ENCODE results near the gene RHBDL2.
"Not testable (repeated sequence)": the region's sequence is repeated elsewhere in the genome, so short reads cannot be mapped to it uniquely, and the experiment has no call there.

Gene RHBDL2

DNA sequence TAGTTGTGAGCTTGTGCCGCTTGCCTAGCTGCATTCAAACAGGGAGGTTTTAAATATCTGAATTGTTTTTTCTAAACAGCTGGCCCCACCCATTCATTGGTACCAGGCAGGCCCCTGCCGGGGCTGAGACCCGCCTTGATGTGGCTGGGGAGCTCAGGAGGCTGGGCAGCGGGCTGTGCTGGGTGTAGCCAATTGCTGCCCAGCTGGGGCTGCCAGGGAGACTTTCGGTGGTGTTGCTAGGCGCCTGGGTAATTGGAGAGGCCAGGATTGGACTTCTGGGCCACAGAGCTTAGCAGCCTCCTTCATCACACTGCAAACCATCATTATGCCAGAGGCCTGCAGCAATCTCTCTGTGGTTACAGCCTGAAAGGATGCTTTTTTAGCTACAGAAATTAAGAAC, 12.2 kb downstream of the RHBDL2 start:
- DNase-seq = peak; percentile 19

DNA sequence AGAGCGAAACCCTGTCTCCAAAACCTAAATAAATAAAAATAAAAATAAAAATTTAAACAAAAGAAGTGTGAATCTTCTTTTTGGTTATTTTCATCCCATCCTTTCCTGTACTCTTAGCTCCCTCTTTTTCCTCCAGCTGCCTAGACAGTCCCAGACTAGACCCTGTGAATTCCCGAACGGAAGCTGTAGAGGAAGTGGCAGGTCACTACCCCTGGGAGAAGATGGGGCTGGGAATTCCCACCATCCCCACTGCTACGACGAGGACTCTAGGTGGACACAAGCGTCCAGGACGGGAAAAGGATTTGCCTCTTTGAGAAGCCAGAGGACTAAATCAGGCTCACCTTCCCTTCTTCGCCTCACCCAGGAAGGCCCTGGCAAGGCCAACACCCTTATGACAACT, 12.6 kb downstream of the RHBDL2 start:
- no peak for DNase-seq

DNA sequence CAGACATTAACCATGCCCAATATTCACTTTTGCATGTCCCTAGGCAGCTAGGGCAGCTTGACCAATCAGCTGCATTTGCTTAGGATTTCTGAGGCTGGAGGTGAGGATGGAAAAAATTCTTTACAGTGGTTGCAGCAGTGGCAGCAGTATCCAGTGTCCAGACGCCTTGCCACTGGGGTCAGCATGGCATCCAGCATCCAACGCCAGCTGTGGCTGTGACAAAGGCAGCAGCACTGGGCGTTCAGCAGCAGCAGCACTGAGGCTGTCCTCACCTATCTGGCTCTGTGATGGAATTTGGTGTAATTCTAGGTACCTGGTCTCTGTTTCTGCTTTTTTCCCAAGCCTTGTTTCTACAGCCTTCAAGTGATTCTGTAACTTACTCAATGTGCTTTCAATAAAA, 15.5 kb downstream of the RHBDL2 start:
- DNase-seq = no peak

DNA sequence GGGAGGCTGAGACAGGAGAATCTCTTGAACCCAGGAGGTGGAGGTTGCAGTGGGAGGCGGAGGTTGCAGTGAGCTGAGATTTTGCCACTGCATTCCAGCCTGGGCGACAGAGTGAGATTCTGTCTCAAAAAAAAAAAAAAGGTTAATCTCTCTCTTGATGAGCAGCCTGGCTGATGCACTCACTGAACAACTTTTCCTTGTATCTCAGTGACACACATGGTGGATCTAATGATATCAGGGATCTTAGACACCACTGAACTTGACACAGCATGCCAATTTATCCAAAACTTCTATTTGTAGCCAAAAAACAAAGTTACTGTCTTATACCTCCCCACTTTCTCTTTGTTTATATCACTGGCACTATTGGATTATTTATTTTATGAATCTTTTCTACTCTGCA, 16.2 kb downstream of the RHBDL2 start:
- no peak for DNase-seq

DNA sequence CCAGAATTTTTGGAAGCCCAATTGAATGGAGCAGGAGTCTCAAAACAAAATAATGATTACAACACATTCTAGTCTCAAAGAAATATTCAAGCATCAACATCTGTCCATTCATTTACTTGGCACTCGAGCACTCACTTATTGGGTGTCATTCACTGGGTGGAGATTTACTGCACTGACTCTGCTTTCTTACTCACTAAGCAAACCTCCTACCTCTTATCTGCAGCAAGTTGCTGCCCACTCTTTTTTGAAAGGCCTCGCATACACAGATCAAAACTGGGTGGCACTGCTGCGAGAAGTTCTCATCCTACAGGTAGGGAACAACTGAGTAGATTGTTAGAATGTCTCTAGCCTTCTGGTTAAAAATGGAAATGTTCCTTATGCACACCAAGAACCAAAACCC, 18.0 kb downstream of the RHBDL2 start:
- DNase-seq = no peak

DNA sequence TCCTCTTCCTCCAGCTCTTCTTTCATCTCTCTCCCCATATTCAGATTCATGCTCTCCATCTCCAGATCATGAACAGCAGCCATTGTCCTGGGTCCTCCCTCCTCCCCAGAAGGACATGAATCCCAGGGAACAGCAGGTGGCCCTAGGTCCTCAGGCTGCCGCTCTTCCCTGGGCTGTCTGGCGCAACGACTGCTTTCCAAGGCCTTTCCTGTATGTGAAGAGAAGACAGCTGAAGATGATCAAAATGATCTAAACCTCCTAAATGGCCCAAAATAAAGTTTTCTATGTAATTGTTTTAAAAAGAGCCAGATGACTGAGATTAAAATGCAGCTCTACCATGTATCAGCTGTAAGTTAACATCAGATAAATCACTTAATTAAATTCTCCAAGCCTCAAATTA, 22.5 kb downstream of the RHBDL2 start:
- DNase-seq = no peak

DNA sequence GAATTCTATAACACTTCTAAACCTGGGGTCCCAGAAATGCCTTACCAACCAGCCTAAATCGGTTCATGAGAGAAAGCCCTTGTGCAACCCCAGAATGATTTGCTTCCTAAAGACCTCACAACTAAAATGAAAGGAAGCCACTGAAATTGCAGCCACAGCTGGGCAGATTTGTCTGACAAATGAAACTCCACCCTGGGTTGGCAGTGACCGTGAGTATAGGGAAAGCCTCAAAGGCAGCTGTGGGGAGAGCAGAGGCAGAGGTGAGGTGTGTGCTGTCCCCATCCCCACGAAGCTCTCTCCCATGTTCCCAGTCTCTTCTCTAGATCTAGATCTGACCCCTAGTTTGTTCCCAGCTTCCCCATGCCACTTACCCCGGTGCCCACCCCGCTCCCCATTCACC, 23.1 kb downstream of the RHBDL2 start:
- DNase-seq = no peak

DNA sequence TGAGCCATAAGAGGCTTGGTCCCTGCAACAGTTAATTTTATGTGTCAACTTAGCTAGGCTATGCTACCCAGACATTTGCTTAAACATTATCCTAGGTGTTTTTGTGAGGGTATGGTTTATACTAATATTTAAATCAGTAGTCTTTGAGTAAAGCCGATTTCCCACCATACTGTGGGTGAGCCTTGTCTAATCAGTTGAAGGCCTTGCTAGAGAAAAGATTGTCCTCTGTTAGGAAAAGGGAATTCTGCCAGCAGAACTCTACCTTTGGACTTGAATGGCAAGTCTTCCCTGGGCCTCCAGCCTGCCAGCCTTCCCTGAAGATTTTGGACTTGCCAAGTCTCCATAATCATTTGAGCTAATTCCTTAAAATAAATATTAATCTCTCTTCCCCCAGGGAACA, 23.9 kb downstream of the RHBDL2 start:
- DNase-seq = no peak

DNA sequence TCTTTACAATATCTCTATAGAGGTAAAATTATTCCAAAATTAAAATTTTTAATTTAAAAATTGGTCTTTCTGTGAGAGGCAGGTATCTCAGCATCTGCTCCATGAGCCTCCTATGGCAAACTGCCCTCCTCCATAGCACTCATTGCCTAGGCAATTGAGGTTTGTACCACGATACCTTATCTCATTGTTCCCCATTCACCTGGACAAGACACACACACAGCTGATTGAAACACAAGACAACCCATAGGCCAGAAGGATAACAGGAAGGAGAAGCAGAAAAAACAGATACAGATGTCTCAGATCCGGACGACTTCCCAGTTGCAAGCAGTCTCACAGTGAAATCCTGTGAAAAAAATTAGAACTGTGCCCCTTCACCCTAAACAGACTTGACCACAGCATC, 24.3 kb downstream of the RHBDL2 start:
- no peak for DNase-seq

DNA sequence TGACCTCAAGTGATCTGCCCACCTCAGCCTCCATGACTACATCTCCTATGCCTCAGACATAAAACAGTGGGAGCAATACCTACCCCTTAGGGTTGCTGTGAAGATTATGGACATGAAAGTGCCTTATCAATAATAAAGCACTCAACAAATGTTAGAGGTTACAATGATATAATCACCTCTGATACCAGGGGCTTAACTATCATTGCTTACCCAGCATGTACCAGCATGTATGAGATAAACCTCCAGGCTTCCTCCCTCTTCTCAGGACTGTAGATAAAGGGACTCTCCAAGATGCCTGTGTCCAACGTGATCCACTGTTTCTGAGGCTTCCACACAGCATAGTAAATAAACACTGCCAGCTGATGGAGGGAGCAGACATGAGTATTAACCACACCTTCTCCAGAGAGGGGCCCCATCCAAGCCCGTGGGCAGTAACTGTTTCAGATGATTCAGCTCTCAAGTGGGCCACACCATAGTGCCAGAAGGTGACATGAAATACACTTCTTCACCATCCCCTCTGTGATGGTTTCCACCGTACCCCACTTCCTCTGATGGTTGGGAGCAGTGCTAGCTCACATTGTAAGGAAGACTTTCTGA, 26.2 kb downstream of the RHBDL2 start:
- DNase-seq = no peak

DNA sequence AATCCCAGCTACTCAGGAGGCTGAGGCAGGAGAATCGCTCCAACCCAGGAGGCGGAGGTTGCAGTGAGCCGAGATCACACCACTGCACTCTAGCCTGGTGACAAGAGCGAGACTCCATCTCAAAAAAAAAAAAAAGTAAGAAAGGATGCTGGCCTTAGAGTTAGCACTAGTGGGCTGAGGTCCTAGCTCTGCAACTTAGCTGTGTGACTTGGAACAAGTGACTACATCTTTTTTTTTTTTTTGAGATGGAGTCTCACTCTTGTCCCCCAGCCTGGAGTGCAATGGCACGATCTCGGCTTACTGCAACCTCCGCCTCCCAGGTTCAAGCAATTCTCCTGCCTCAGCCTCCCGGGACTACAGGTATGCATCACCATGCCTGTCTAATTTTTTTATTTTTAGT, 26.7 kb downstream of the RHBDL2 start:
- DNase-seq = not testable (repeated sequence)

DNA sequence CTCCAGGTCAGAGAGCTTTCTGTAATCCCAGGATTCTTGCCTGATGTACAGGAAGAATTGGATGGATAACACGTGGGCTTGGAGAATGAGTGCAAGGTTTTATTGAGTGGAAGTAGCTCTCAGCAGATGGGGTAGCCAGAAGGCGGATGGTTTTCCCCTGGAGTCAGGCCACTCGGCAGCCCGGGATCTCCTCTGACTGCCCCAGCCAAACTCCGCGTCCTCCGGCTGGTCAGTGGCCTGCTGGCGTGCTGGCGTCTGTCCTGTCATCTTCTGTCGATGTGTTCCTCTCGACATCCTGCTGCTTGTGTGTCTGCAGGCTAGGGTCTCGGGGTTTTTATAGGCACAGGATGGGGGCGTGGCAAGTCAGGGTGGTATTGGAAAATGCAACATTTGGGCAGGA, 32.8 kb downstream of the RHBDL2 start:
- no peak for DNase-seq

DNA sequence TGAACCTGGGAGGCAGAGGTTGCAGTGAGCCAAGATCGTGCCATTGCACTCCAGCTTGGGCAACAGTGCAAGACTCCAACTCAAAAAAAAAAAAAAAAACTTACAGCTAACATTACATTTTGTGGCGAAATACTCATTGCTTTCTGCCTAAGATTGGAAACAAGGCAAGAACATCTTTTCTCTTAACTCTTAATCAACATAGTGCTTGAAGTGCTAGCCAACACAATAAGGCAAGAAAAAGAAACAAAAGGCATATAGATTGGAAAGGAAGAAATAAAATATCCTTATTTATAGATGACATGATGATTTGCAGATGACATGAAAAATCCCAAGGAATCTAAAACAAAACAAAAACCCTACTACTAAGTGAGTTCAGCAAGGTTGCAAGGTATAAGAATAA, 35.6 kb downstream of the RHBDL2 start:
- DNase-seq = no peak

DNA sequence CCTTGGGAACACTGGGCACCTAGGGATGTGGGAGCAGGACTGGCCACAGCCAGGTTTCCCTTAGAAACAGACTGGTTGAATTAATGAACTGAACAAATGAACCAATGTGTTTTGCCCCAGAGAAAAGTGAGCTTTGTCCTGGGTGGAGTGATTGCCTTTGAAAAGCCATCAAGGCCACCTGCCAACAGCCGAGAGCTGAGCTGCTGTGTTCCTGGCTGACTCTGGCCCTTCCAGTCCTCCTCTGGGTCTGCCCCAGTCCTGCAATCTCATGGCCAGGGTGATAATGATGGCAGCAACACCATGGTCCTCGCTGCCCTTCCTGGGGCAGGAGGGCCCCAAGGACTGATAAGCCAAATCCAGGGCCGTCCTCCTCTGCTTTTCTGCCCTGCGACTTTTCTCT, 42.1 kb downstream of the RHBDL2 start:
- no peak for DNase-seq

DNA sequence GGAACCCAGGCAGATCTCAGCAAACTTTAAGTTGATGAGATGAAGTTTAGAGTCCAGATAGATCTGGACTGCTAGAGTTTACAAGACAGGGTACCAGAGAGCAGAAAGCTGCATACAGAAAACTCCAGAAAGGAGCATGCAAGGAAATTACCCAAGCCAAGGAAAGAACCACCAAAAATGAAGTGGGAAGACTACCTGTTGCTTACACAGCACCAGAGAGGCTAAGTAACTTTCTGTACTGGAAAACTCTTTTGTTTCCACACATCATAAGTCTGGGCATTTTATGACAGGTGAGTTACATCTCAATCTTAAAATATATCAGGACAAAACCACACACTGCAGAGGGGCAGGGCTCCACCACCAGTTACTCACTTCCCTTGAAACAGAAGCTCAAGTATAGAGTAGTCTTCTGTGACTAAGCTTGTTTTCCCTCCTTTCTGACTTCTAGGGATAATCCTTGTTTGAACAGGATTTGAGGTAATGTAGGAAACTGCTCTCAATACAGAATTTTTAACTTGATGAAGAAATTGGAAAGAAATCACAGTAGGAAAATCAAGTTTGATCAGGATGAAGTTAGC, 42.9 kb downstream of the RHBDL2 start:
- no peak for DNase-seq

DNA sequence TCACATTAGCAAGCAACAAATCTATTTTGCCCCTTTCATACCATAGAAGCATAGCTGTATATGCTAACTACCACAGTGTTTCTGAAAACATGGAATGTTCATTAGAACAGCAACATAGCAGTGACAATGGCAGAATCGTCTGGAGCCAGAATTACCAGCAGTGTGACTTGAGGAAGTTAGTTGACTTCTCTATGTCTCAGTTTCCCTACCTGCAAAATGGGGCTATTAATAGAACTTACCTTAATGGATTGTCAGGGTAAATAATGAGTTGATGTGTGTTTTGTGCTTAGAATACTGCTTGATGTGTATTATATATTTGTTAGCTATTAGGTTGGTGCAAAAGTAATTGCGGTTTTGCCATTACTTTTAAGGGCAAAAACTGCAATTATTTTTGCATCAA, 45.5 kb downstream of the RHBDL2 start:
- no peak for DNase-seq

DNA sequence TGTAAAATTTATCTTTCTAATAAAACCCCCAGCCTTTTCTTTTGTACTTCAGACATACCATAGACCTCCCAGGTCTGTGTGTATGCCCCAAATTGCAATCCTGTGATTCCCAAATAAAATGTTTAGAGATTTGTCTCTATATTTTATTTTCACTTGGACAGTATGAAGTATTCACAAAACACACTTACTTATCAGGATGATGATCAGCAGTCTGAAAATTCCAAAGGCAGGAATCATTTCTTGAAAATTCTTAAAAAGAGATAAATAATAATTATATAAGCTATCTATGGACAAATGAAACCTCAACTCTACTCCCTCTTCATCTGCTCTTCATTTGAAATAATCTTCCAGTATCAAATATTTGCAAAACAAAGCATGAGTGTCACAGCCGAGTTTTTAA, 48.7 kb downstream of the RHBDL2 start:
- DNase-seq = no peak

DNA sequence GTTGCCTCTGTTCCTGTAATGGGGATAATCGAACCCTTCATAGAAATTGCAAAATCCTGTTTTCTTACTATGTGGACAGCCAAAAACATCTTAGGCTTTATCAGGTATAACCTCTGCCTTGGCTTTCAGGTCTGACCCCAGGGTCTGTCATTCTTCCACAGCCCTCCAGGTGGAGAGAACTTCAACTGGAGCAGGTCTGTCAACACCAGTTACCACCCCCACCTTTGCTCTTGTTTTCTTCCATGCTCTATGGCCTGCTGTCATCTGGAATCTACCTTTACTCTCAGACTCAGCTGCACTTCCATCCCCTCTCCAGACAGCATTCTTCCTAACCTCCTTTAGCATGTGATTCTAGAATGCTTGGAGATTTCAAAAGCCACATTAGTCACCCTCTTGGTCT, 49.9 kb downstream of the RHBDL2 start:
- no peak for DNase-seq

DNA sequence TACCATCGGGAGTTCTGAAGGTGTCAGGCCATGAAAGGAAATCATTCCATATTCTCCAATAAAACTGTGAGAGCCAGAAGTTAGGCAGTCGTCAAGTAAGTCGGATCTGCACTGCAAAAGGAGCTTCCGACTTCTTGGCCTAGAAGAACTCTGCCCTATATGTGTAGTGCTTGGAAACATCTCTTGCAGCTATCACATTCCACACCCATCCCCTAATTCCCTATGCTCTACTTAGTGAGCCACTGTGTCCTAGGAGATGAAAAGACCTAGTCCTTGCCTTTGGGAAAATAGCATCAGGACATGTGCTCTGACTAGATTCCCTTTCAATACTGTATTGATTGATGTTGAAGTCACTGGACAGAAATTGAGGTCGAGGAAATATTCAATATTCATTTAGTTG, 52.0 kb downstream of the RHBDL2 start:
- DNase-seq = no peak

DNA sequence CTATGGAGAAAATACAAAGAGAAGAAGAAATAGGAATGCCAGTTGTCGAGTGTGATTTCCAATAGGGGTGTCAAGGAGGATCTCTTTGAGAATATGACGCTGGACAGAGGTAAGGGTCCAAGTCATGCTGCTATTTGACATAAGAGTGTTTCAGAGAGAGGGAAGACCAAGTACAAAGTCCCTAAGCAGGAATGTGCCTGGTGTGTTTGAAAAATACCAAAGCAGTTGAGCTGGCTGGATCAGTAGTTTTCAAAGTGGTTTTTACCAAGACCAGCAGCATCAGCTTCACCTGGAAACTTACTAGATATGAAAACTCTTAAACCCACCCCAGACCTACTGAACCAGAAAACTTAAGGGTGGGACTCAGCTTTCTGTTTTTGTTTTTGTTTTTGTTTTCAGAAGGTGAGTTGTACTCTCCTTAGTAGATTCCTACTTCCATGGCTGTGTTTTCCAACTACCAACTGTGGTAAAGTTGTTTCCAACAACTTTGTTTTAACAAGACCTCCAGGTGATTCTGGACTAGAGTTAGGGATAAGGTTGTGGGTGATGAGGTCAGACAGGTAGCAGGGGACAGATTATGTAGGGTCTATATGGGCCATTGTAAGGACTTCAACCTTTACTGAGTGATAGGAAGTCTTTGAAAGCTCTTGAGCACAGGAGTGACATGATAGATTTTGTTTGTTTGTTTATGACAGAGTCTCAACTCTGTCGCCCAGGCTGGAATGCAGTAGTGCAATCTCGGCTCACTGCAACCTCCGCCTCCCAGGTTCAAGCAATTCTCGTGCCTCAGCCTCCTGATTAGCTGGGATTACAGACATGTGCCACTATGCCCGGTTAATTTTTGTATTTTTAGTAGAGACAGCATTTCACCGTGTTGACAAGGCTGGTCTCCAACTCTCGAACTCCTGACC, 53.0 kb downstream of the RHBDL2 start:
- no peak for DNase-seq

DNA sequence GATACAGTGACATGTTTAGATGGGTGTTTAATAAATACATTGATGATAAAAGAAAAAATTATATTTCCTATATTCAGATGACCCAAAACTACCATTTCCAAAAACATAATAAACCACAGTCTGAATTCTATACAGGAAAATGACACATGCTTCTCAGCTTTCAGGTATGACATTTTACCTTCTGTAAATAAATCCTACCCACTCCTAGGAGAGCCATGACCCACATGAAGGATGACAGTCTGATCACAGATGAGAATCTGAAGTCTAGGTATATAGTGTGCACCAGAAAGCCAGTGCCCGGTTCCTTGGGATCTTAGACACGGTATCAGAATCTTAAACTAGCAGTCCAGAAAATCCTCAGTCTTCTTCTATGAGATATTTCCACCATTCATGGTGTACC, 56.5 kb downstream of the RHBDL2 start:
- no peak for DNase-seq

DNA sequence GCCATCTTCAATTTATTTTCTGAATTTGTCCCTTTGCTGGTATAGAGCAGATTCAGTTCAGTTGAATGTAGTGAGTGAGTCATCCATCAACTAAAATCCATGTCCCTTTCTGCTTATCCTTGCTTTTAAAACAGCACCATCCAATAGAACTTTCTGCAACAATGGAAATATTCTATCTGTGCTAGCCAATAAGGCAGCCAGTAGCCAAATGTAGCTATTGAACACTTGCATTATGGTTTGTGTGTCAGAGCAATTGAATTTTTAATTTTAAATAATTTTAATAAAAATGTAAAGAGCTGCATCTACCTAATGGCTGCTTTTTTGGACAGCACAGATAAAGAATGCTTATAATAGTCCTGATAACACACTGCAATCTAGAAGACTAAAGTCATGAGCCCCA, 60.1 kb downstream of the RHBDL2 start, which contains the start of gene GJA9:
Gene GJA9, minus strand, starts transcription at position 101 of the 400 bp plus-strand sequence. CDS start 5,489 bp downstream, outside the sequence.
- DNase-seq = no peak

DNA sequence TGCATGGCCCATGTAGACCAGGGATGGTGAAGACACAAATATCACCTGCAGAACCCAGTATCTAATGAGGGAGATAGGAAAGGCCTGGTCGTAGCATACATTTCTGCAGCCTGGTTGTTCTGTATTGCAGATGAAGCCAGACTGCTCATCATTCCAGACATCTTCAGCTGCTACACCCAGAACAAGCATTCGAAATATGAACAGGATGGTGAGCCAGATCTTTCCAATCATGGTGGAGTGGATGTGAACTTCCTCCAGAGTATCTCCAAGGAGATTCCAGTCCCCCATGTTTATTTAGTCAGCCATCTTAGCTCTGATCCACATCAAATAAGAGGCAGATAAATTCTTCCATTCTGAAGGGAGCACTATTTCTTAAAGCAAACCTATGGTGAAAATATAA, 65.8 kb downstream of the RHBDL2 start:
- DNase-seq = no peak
